Measurements from ENCODE around the gene TAF4.

Gene TAF4

DNA sequence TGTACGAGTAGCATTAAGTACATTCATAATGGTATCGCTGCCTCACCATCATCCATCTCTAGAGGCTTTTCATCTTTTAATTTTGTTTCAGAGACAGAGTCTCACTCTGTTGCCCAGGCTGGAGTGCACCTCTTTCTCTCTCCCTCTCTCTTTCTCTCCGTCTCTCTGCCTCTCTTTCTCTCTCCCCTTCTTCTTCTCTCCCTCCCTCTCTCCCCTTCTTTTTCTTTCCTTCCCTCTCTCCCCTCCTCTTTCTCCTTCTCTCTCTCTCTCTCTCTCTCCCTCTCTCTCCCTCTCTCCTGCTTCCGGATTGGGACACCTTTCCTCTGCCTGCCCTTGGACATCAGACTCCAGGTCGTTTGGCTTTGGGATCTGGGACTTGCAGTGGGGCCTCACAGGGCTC, 17.6 kb upstream of the TAF4 start:
- no peaks in the 10 kb centered on the region for H3K9me3 ChIP-seq (ENCODE audit: insufficient read depth, low read length)
- H3K9ac ChIP-seq (ENCODE audit: low read length), result no peak overlapping the region
- TF ChIP-seq, protein P1, sequence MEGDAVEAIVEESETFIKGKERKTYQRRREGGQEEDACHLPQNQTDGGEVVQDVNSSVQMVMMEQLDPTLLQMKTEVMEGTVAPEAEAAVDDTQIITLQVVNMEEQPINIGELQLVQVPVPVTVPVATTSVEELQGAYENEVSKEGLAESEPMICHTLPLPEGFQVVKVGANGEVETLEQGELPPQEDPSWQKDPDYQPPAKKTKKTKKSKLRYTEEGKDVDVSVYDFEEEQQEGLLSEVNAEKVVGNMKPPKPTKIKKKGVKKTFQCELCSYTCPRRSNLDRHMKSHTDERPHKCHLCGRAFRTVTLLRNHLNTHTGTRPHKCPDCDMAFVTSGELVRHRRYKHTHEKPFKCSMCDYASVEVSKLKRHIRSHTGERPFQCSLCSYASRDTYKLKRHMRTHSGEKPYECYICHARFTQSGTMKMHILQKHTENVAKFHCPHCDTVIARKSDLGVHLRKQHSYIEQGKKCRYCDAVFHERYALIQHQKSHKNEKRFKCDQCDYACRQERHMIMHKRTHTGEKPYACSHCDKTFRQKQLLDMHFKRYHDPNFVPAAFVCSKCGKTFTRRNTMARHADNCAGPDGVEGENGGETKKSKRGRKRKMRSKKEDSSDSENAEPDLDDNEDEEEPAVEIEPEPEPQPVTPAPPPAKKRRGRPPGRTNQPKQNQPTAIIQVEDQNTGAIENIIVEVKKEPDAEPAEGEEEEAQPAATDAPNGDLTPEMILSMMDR (IDR thresholded peaks at IDR 0.05; ENCODE audit: insufficient read depth, low read length, poor library complexity, severe bottlenecking), result no peak
- TF ChIP-seq EZH2phosphoT487 (conservative IDR thresholded peaks at IDR 0.05; ENCODE audit: low read length), result no peak
- H4K20me1 ChIP-seq (ENCODE audit: low read depth, low read length), result no peaks in the 10 kb centered on the region
- no peaks in the 10 kb centered on the region for H3K79me2 ChIP-seq (ENCODE audit: insufficient read depth, low read length)
- no peak overlapping the region for H3K4me3 ChIP-seq (ENCODE audit: insufficient read depth, low read length, poor library complexity, severe bottlenecking)
- H3K27ac ChIP-seq (ENCODE audit: low read depth, low read length), result no peak overlapping the region
- H3K27me3 ChIP-seq (ENCODE audit: low read length), result no peaks in the 10 kb centered on the region
- H3F3A ChIP-seq (ENCODE audit: insufficient read depth), result no peaks in the 10 kb centered on the region
- H3K9me2 ChIP-seq (replicated peaks; ENCODE audit: insufficient read depth, low read length), result no peaks in the 10 kb centered on the region
- H3K36me3 ChIP-seq (ENCODE audit: low read length), result no peaks in the 10 kb centered on the region
- no peak overlapping the region for H2AFZ ChIP-seq (ENCODE audit: low read depth, low read length, severe bottlenecking)
- no peak overlapping the region for H3K4me2 ChIP-seq (ENCODE audit: low read depth, low read length, poor library complexity, severe bottlenecking)

DNA sequence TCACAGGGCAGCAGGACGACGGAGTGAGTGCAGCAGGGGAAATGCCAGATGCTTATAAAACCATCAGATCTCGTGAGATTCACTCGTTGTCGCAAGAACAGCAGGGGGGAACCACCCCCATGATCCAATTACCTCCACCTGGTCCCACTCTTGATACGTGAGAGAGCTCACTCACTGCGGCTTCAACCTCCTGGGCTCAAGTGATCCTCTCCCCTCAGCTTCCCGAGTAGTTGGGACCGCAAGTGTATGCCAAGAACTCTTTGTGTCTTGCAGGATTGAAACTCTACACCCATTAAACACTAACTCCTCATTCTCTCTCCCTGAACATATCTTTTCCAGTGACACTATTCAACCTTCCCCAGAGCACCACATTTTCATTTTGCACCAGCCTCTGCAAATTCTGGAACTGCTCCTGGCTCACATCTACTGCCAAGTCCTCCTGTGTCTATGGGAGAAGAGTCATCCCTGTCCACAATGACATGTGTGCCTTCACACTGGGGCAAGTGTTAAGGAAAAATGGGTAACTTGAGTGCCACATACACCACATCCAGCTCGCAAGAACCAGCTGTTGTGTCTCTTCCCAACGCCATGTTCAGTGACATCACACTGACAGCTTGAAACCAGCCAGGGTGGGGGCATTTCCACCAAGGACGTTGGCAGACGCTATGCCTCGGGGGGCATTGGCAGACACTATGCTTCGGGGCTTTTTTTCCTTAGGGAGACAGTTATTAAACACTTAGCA, 14.7 kb upstream of the TAF4 start:
- Histone ChIP-seq H3K36me3 (ENCODE audit: low read length) (no peaks in the 10 kb centered on the region), H4K20me1 (ENCODE audit: low read depth, low read length) (no peaks in the 10 kb centered on the region), H2AFZ (ENCODE audit: low read depth, low read length, severe bottlenecking) (no peak overlapping the region), H3K4me2 (ENCODE audit: low read depth, low read length, poor library complexity, severe bottlenecking) (no peak overlapping the region), H3K9me3 (ENCODE audit: insufficient read depth, low read length) (peaks cover 6% of the 10 kb centered on the region; the same call in 1 of the 2 replicates), H3K27me3 (ENCODE audit: low read length) (no peaks in the 10 kb centered on the region), H3K9ac (ENCODE audit: low read length) (no peak overlapping the region), H3K27ac (ENCODE audit: low read depth, low read length) (no peak overlapping the region), H3K4me3 (ENCODE audit: insufficient read depth, low read length, poor library complexity, severe bottlenecking) (no peak overlapping the region), H3F3A (ENCODE audit: insufficient read depth) (no peaks in the 10 kb centered on the region), H3K79me2 (ENCODE audit: insufficient read depth, low read length) (no peaks in the 10 kb centered on the region), H3K9me2 (replicated peaks; ENCODE audit: insufficient read depth, low read length) (no peaks in the 10 kb centered on the region)
- TF ChIP-seq, protein P1 (IDR thresholded peaks at IDR 0.05; ENCODE audit: insufficient read depth, low read length, poor library complexity, severe bottlenecking), result no peak
- no peak for TF ChIP-seq EZH2phosphoT487 (conservative IDR thresholded peaks at IDR 0.05; ENCODE audit: low read length)

DNA sequence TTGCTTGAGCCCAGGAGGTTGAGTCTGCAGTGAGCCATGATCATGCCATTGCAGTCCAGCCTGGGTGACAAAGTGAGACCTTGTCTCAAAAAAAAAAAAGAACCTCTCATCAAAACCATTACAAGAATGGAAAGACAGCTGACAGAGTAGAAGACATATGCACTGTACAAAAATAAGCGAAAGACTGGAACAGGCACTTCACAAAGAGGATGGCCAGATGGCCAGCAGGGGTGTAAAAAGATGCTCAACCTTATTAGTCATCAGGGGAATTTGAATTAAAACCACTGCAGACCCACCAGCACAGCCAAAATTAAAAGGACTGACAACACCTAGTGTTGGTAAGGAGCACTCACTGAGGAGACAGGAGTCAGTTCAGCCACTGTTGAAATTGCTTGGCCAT, 13.5 kb upstream of the TAF4 start:
- Histone ChIP-seq H3K9ac (ENCODE audit: low read length) (no peak overlapping the region), H3K4me3 (ENCODE audit: insufficient read depth, low read length, poor library complexity, severe bottlenecking) (no peak overlapping the region), H3K27me3 (ENCODE audit: low read length) (no peaks in the 10 kb centered on the region), H3K79me2 (ENCODE audit: insufficient read depth, low read length) (no peaks in the 10 kb centered on the region), H3K9me2 (replicated peaks; ENCODE audit: insufficient read depth, low read length) (no peaks in the 10 kb centered on the region), H2AFZ (ENCODE audit: low read depth, low read length, severe bottlenecking) (no peak overlapping the region), H3K9me3 (ENCODE audit: insufficient read depth, low read length) (peaks cover 9% of the 10 kb centered on the region; the same call in 1 of the 2 replicates), H3K4me2 (ENCODE audit: low read depth, low read length, poor library complexity, severe bottlenecking) (no peak overlapping the region), H4K20me1 (ENCODE audit: low read depth, low read length) (no peaks in the 10 kb centered on the region), H3K27ac (ENCODE audit: low read depth, low read length) (no peak overlapping the region), H3F3A (ENCODE audit: insufficient read depth) (no peaks in the 10 kb centered on the region), H3K36me3 (ENCODE audit: low read length) (no peaks in the 10 kb centered on the region)
- no peak for TF ChIP-seq EZH2phosphoT487 (conservative IDR thresholded peaks at IDR 0.05; ENCODE audit: low read length)
- TF ChIP-seq, protein P1 (IDR thresholded peaks at IDR 0.05; ENCODE audit: insufficient read depth, low read length, poor library complexity, severe bottlenecking), result no peak
